GM18519 (cell line): Measurements from ENCODE around the gene ZCCHC14.
"Not testable (repeated sequence)": the region's sequence is repeated elsewhere in the genome, so short reads cannot be mapped to it uniquely, and the experiment has no call there.

Source experiments
- ATAC-seq: cut with Tn5 transposase; IDR thresholded peaks from one replicate; pipeline ENCODE4 v1.9.1; 2021; ENCODE audit warnings: mild to moderate bottlenecking, moderate library complexity; ENCODE audit not compliant: unreplicated experiment, low FRiP score

Gene ZCCHC14

GRCh38 chr16:87482670-87483069 is 10.2 kb downstream of the ZCCHC14 start:
- not testable (repeated sequence) for ATAC-seq

GRCh38 chr16:87482266-87482665 is 10.6 kb downstream of the ZCCHC14 start:
- ATAC-seq: no peak

GRCh38 chr16:87481711-87482110 is 11.1 kb downstream of the ZCCHC14 start:
- not testable (repeated sequence) for ATAC-seq

GRCh38 chr16:87477209-87477981 is 15.4 kb downstream of the ZCCHC14 start:
- ATAC-seq: not testable (repeated sequence)

DNA sequence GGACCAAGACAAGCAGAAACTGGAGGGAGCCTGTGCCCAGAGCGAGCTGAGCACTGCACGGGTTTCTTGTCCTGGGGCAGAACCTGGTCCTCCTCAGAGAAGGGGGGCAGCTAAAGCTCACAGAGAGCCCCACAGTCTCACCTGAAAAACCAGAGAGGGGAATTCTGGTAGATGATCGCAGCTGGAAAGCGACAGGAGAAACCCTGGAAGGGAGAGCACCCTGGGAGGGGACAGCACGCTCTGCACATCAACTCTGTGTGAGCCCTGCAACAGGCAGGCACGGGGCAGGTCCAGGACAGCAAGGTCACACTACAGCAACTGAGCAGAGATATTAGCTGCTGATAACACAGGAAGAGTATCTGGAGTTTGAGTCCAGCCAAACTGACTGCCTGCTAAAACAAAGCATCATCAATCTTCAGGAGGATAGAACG is 18.2 kb downstream of the ZCCHC14 start:
- ATAC-seq: no peak

DNA sequence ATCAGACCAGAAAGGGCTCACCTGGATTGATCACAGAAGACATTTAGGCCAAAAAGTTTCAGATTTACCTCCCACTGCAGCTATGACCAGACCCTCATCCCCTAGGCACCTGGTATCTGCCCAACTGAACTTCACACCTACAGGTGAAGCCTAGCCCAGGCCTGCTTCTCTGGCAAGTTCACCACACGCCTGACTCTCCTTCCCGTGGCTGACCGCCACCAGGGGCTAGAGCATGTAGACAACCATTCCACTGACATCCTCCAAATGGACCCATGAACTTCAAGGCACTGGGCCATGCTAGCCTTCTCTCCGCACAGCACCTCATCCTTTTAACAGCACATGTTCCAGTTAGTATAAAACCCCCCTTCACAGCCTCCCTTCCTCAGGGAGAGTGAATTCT is 18.8 kb downstream of the ZCCHC14 start:
- ATAC-seq: no peak

DNA sequence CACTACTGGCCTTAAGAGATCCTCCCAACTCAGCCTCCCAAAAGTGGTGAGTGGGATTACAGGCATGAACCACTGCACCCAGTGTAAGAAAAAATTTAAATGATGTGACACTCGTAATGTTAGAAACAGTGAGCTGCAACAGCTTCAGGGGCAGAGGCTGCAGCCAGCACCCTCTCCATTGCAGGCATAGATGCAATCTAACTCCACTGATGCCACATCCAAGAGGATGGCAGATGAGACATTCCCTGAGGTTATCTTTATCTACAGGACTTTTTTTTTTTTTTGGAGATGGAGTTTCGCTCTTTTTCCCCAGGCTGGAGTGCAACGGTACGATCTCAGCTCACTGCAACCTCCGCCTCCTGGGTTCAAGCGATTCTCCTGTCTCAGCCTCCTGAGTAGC is 19.9 kb downstream of the ZCCHC14 start:
- ATAC-seq: no peak

GRCh38 chr16:87472142-87472778 is 20.6 kb downstream of the ZCCHC14 start:
- ATAC-seq: no peak

GRCh38 chr16:87471278-87472141 is 21.3 kb downstream of the ZCCHC14 start:
- no peak for ATAC-seq

DNA sequence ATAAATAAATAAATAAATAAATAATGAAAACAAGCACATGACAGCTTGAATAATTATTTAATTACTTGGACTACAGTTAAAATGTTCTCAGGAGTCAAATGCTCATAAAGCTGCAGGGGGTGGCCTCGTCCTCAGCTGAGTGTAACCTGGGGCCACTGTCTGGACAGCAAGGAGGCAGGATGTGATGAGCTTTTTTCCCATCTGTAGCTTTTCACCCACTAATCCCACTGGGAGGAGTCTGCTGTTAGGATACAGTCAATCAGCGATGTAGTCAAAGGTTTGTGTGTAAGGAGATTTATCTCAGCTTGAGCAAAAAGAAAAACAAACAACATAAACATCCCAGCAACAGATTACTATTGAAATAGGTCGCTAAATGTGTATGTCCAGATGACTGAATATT is 22.5 kb downstream of the ZCCHC14 start:
- ATAC-seq: no peak

- no peak for ATAC-seq
These were observed 23.7 kb downstream of the ZCCHC14 start for GRCh38 chr16:87469169-87469568.

DNA sequence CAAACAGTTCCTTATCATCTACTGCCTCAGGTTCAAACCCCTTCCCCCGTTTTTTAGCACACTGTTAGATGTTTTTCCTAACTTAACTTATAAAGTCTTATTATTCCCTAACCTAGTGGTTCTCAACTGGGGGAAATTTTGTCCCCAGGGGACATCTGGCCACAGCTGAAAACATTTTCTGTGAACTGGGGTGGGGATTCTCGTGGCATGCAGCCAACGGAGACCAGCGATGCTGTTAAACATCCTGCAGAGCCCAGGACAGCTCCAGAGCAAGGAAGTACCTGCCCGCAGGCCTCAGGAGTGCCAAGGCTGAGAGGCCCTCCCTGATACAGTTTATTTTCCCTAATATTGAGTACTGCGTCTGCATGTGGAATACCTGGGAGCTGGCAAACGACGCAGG is 24.3 kb downstream of the ZCCHC14 start:
- no peak for ATAC-seq

- no peak for ATAC-seq
These were observed 25.8 kb downstream of the ZCCHC14 start for GRCh38 chr16:87466975-87467501.

DNA sequence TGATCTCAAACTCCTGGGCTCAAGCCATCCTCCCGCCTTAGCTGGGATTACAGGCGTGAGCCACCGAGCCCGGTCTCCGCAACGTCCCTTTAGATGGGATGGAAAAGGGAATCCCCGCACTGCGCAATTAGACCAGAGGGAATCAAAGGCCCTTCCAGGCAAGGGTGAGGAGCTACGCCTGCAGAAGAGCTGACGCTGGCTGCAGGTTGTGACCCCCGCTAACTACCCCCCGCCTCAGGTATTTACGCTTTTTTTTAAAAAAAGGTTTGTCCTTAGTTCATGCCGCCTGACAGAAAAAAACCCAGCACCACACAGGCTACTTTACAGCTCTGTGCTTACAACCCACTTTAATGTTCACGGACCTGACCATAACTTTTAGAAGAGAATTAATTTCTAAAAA is 26.9 kb downstream of the ZCCHC14 start:
- no peak for ATAC-seq

GRCh38 chr16:87465306-87465705 is 27.5 kb downstream of the ZCCHC14 start:
- no peak for ATAC-seq

DNA sequence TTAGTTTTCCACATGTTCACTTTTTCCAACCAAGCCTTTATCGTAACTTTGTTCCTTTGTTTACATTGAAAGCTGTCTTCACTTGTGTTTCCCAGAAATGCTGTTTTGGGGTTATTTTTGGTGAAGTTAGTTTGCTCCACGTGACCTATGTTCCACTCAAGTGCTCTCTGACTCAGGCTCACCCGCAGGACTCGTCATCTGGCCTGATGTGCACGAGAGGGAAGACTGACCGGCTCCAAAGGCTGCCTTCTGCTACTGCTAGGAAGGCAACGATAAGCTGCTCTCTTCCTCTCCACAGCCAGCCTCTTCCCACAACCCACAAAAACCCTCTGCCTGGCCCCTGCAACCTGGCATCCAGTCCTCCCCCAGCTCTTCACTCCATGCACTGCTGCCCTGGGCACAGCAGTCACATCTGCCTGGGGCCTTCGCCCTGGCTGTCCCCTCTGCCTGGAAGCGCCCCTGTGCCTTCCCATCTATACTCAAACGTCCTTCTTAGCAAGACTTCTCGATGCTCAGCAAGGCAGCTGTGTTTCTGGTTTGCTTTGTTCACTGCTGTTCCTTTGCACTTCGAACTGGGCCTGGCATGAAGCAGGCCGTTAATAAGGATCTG is 28.0 kb downstream of the ZCCHC14 start:
- ATAC-seq: no peak

GRCh38 chr16:87463722-87464690 is 28.8 kb downstream of the ZCCHC14 start:
- no peak for ATAC-seq

- peak; percentile 53 for ATAC-seq
These were observed 31.3 kb downstream of the ZCCHC14 start for GRCh38 chr16:87461466-87461991.

DNA sequence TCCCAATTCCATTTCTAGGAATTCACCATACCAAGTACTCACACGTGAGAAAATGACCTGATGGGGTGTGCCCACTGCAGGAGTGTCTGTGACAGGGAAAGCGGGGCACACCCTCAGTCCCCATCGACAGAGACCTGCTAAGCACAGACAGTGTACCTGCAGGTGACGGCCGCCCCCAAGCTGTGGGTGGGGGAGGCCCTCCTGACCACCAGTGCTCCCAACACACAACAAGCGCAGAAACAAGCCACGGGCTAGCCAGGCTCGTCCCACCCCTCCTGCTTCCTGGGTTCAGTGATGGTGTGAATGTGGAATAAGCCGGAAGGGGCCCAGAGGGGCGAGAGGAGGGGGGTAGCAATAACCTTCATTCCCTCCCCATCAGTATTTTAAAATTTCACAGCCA is 31.9 kb downstream of the ZCCHC14 start:
- no peak for ATAC-seq
